Ovary (tissue), 9 donors: ENCODE measurements around the gene AP1G2. TPM values are rescaled to one million over a fixed set of nuclear protein-coding genes. Genes with fewer than 3 reads are reported as not detected.

Experiments
- DNase-seq, 5 donors: peaks; one replicate each; pipeline ENCODE4 v3.0.0-alpha.2; 2019 to 2020
- H3K27ac ChIP-seq, 2 donors: fragments of 200-600 bp; one replicate each; pipeline versions ENCODE4 v1.5.1 to v1.8.0; 2019 to 2022
- H3K27me3 ChIP-seq: fragments of 200-600 bp; one replicate; pipeline ENCODE4 v1.8.0; 2022
- H3K36me3 ChIP-seq: fragments of 200-600 bp; sonication (generic); one replicate; pipeline ENCODE4 v1.5.1; 2019
- H3K4me1 ChIP-seq: one replicate; pipeline ENCODE4 v1.8.1; 2013; ENCODE audit warnings: mild to moderate bottlenecking, moderate library complexity; ENCODE audit not compliant: insufficient read depth
- H3K4me3 ChIP-seq: fragments of 200-600 bp; sonication (generic); one replicate; pipeline ENCODE4 v1.5.1; 2017
- H3K9me3 ChIP-seq, 2 donors: fragments of 200-600 bp in 1 of 2; sonication (generic) in 1 of 2; one replicate each; pipeline versions ENCODE4 v1.5.1 to v1.8.1; 2013 to 2019; ENCODE audit warnings: mild to moderate bottlenecking in 1 of 2, moderate library complexity in 1 of 2
- EP300 ChIP-seq: sonication (generic); formaldehyde crosslinking; IDR thresholded peaks from one replicate; pipeline ENCODE4 v1.6.1; 2017; ENCODE audit warnings: antibody characterized with exemption
- POLR2A ChIP-seq: fragments of 450-650 bp; IDR thresholded peaks from one replicate; pipeline ENCODE4 v1.6.1; 2017; ENCODE audit warnings: antibody characterized with exemption, mild to moderate bottlenecking, moderate library complexity
- WGBS, 3 donors: extraction: QIAGEN DNeasy Blood & Tissue Kit in 1 of 3; methylation state at CpG; one replicate each; pipeline versions ENCODE4 v1.1.5 to v1.1.7; 2013 to 2017; 5-methylcytosine and 5-hydroxymethylcytosine counted together
- intact Hi-C, 4 donors: fragments of 100-400 bp; cut with DNase I; formaldehyde crosslinking; loops; one replicate each; pipeline versions ENCODE4 v1.11.0 to v1.15.1; 2022 to 2023
- polyA plus RNA-seq, 2 donors: library from polyadenylated mRNA; stranded (reverse); fragments of 200-250 nt in 1 of 2; fragments of 350-450 nt in 1 of 2; fragmentation: Illumina TruSeq in 1 of 2; extraction: RNeasy Lipid Tissue Mini Kit (QIAGEN cat#74804) in 1 of 2; gene quantifications; one replicate each; pipeline ENCODE4 v1.2.3, GENCODE V29; 2013 to 2014
- total RNA-seq, 7 donors: library from RNA; depleted of rRNA in 2 of 7; stranded (reverse); fragments of >200 nt in 2 of 7; fragmentation: NEBNext Ultra II Directional in 3 of 7; extraction: Animal tissue kit (Norgen Biotek cat#: 25700) in 3 of 7; gene quantifications; one replicate each; pipeline versions ENCODE4 v1.1.0 to v1.2.4, GENCODE V29; 2016 to 2023
- TF ChIP-seq, protein P1 (sequence below), 3 donors: fragments of 450-650 bp in 2 of 3; fragments of 200-600 bp in 1 of 3; IDR thresholded peaks; one replicate each; pipeline versions ENCODE4 v1.5.1 to v1.8.0; 2016 to 2022; ENCODE audit warnings: antibody characterized with exemption in 3 of 3, mild to moderate bottlenecking in 1 of 3
- donor health status: DM: no; HTN: no; CAD: no; lungs with moderate emphysema.
- donor health status: DM: no; HTN: no; CAD: no.
- donor health status: Bipolar disorder and iron deficiency.
- donor health status: DM: yes; HTN: yes; CAD: no.
- donor health status: DM: no; HTN: no; CAD: no.
- donor health status: DM: yes; HTN: yes; CAD: no.

AP1G2 gene
- total and polyA plus RNA-seq, 9 donors: 32.0 to 129 (median 87.6) TPM

DNA sequence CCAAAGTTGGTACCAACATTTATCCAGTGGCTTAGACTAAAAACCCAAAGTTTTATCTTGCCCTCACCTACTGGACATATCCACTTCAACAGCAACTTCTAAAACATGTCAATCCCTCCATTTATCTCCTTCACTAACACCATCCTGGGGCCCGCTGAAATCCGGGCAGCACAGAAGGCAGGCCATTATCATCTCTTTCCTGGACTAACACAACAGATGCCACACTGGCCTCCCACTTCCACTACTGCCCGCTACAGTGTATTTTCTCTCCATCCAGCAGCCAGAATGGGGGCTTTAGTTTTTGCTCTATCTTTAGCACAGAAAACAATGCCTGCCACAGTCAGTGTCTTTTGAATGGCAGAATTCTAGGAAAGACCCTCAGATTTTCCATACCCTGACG is 31.6 kb downstream of the AP1G2 start:
- Histone ChIP-seq H3K9me3 (no peaks in the 10 kb centered on the region), H3K36me3 (no peaks in the 10 kb centered on the region), H3K27ac (no peak overlapping the region), H3K4me3 (no peak overlapping the region), H3K4me1 (no peaks in the 10 kb centered on the region), H3K27me3 (no peaks in the 10 kb centered on the region)
- TF ChIP-seq POLR2A (no peak), EP300 (no peak)
- TF ChIP-seq, protein P1, sequence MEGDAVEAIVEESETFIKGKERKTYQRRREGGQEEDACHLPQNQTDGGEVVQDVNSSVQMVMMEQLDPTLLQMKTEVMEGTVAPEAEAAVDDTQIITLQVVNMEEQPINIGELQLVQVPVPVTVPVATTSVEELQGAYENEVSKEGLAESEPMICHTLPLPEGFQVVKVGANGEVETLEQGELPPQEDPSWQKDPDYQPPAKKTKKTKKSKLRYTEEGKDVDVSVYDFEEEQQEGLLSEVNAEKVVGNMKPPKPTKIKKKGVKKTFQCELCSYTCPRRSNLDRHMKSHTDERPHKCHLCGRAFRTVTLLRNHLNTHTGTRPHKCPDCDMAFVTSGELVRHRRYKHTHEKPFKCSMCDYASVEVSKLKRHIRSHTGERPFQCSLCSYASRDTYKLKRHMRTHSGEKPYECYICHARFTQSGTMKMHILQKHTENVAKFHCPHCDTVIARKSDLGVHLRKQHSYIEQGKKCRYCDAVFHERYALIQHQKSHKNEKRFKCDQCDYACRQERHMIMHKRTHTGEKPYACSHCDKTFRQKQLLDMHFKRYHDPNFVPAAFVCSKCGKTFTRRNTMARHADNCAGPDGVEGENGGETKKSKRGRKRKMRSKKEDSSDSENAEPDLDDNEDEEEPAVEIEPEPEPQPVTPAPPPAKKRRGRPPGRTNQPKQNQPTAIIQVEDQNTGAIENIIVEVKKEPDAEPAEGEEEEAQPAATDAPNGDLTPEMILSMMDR (IDR thresholded peaks at IDR 0.05): no peak
- intact Hi-C loops: loop anchor here in 2 of 4 donors (5.0 to 10.0 kb wide), 2 partner anchors 51 to 54 kb away; no protein-coding TSS in a partner anchor
- no peak for DNase-seq
- 81 to 86% (median 84%) methylated on average over 4 of the region's 4 CpGs for WGBS, 3 donors

DNA sequence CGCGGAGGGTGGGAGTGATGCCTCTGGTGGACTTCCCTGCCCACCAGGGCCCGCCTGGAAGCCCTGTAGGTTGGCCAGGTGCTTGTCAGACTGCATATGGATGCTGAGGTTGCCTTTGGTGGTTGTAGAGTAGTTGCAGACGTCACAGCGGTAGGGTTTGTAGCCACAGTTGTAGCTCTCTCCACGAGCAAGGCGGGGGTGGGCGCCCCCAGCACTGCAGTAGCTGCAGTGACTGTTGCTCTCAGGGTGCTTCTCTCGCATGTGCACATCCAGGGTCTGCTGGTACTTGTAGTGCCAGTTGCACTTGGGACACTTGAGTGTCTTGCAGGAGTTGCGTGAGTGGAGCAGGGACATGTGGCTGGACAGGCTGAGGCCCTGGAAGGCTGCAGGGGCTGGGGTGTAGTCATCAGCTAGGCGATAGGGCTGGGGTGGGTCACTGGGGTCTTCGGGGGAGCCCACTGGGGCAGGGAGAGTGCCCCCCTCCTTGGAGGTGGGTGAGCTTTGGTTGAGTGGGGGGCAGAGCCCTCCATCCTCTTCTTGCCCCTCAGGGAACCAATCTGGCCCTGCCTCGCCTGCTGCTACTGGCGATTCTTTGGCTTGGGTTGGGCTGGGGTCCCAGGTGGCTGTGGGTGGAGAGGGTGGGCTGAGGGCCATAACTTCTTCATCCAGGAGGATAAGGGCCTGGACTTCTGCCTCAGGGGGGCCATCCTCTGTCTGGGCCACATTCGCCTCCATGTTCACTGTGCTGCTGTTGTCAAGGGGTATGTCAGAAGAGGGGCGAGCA is 33.7 kb downstream of the AP1G2 start:
- Histone ChIP-seq H3K27ac (no peak overlapping the region), H3K36me3 (no peaks in the 10 kb centered on the region), H3K4me3 (no peak overlapping the region), H3K27me3 (no peaks in the 10 kb centered on the region), H3K9me3 (no peaks in the 10 kb centered on the region), H3K4me1 (no peaks in the 10 kb centered on the region)
- TF ChIP-seq, protein P1 (IDR thresholded peaks at IDR 0.05): no peak
- TF ChIP-seq EP300: no peak
- no peak for TF ChIP-seq POLR2A
- WGBS, 3 donors: 91 to 93% (median 92%) methylated on average over 16 of the region's 16 CpGs
- intact Hi-C loops: loop anchor here in 1 of 4 donors (10.0 kb wide), 1 partner anchor 49 kb away; no protein-coding TSS in a partner anchor
- DNase-seq: no peak

DNA sequence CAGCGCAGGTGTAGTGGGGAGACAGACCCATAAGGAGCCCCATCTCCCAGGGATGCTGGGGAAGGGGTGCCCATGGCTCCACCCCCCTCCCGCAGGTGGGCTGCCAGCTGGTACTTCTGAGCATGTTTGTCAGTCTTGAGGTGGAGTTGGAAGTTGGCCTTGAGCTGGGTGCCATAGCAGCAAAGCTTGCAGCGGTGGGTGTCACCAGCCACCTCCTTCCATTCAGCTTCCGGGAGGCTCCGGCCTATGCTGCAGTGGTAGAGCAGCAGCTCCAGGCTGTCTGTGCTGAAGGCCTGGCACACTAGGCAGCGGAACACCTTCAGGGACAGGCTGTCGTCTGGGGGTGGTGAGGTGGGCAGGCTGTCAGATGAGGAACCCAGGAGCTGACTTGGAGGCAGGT is 34.9 kb downstream of the AP1G2 start:
- no peaks in the 10 kb centered on the region for H3K4me1 ChIP-seq
- WGBS, 3 donors: 95 to 96% (median 95%) methylated on average over 7 of the region's 7 CpGs
- intact Hi-C loops: loop anchor here in 1 of 4 donors (10.0 kb wide), 1 partner anchor 48 kb away; no protein-coding TSS in a partner anchor
- TF ChIP-seq EP300 (no peak), POLR2A (no peak)
- TF ChIP-seq, protein P1 (IDR thresholded peaks at IDR 0.05): no peak
- no peak overlapping the region for H3K27ac ChIP-seq
- H3K27me3 ChIP-seq: no peaks in the 10 kb centered on the region
- H3K9me3 ChIP-seq: no peaks in the 10 kb centered on the region
- no peak for DNase-seq
- H3K4me3 ChIP-seq: no peak overlapping the region
- H3K36me3 ChIP-seq: no peaks in the 10 kb centered on the region

DNA sequence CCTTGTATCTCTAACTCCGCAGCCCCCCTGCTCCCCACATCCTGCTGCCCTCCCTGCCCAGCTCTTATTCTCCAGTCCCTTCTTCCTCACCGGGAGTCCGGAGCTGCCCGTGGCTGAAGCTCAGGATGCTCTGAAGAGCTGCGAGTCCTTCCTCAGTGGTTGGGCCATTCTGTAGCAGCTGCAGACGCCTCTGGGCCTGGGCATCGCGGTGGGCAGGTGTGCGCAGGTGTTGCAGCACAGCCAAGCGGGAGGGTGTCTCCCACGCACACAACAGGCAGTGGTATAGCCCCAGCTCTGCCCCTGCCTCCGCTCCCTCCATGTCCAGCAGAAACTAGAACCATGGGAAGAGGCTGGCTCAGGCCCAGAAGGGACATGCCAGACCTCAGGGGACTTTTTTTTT is 36.2 kb downstream of the AP1G2 start:
- intact Hi-C loops: loop anchor here in 1 of 4 donors (10.0 kb wide), 1 partner anchor 47 kb away; no protein-coding TSS in a partner anchor
- Histone ChIP-seq H3K4me3 (no peak overlapping the region), H3K4me1 (no peaks in the 10 kb centered on the region), H3K36me3 (no peaks in the 10 kb centered on the region), H3K27me3 (no peaks in the 10 kb centered on the region), H3K9me3 (no peaks in the 10 kb centered on the region), H3K27ac (no peak overlapping the region)
- DNase-seq: no peak
- 87 to 93% (median 88%) methylated on average over 12 of the region's 12 CpGs for WGBS, 3 donors
- TF ChIP-seq POLR2A: no peak
- TF ChIP-seq EP300: no peak
- TF ChIP-seq, protein P1 (IDR thresholded peaks at IDR 0.05): no peak
